Measurements from ENCODE around the gene VASN. TPM values are rescaled to one million over a fixed set of nuclear protein-coding genes. Genes with fewer than 3 reads are reported as not detected.
"Not testable (repeated sequence)": the region's sequence is repeated elsewhere in the genome, so short reads cannot be mapped to it uniquely, and the experiment has no call there.

VASN gene
- total and polyA plus RNA-seq, 5 donors = 10.7 to 21.3 (median 12.2) TPM

GRCh38 chr16:4389051-4389955 is 17.7 kb downstream of the VASN start:
- DNase-seq = peak; percentile 31 to 77 (median 57)
- Histone ChIP-seq H3K9me3 (ENCODE audit: control insufficient read depth, low read length) (no peaks in the 10 kb centered on the region), H3K27me3 (ENCODE audit: control insufficient read depth, insufficient read depth) (no peaks in the 10 kb centered on the region), H3K27ac (ENCODE audit: low read length) (peak overlapping the region; percentile 62), H3K4me3 (ENCODE audit: low read length) (no peak overlapping the region), H3K4me1 (ENCODE audit: control insufficient read depth, insufficient read depth, low read length) (peaks cover 2% of the 10 kb centered on the region)
- 57% methylated on average over 27 of the region's 27 CpGs for WGBS
- peak in 1 of 2 donors; percentile 15 for ATAC-seq
- intact Hi-C loops (cut with DNase I) = no loop called here

- Histone ChIP-seq H3K27ac (ENCODE audit: low read length) (no peak overlapping the region), H3K4me1 (ENCODE audit: control insufficient read depth, insufficient read depth, low read length) (peaks cover 2% of the 10 kb centered on the region), H3K4me3 (ENCODE audit: low read length) (no peak overlapping the region), H3K9me3 (ENCODE audit: control insufficient read depth, low read length) (no peaks in the 10 kb centered on the region), H3K27me3 (ENCODE audit: control insufficient read depth, insufficient read depth) (no peaks in the 10 kb centered on the region)
- ATAC-seq (no peak), DNase-seq (peak in 2 of 3 donors; percentile 14 to 49)
- WGBS = 87% methylated on average over 18 of the region's 18 CpGs
- intact Hi-C loops (cut with DNase I) = no loop called here
These were observed 18.9 kb downstream of the VASN start for GRCh38 chr16:4390266-4391260.

DNA sequence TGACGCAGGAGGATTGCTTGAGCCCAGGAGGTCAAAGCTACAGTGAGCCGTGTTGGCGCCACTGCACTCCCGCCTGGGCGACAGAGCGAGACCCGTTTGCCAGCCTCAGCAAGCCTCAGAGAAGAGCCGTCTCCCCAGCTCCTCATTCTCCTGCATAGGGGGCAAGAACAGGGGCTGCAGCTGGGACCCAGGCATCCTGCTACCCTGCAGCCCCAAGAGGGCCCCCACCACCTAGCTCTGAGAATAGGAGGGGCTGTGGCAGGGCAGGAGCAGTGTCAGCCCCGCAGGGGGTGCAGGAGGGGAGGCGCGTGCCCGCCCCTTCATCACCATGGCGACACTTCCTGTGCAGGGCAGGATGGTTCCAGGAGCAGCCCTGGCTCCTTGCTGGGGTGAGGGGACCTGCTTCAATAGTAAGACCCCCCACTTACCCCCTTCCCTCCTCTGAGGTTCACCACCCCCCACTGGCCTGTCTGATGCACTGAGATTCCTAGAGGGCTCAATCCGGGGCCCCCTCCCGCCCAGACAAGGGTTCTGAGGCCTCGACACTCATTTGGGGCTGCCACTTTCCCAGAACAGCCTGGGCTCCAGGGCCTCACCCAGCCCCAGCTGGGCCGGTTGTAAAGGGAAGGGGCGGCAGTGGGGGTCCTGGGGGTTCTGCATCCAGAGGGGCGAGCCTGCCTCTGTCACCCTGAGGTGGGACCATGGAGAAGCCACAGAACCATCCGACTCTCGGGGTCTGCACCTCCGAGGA is 20.2 kb downstream of the VASN start:
- peak; percentile 11 to 60 (median 51) for DNase-seq
- no peaks in the 10 kb centered on the region for H3K9me3 ChIP-seq (ENCODE audit: control insufficient read depth, low read length)
- H3K27me3 ChIP-seq (ENCODE audit: control insufficient read depth, insufficient read depth) = no peaks in the 10 kb centered on the region
- ATAC-seq = no peak
- H3K4me1 ChIP-seq (ENCODE audit: control insufficient read depth, insufficient read depth, low read length) = peaks cover 2% of the 10 kb centered on the region
- WGBS = 88% methylated on average over 22 of the region's 22 CpGs
- no peak overlapping the region for H3K27ac ChIP-seq (ENCODE audit: low read length)
- H3K4me3 ChIP-seq (ENCODE audit: low read length) = no peak overlapping the region
- intact Hi-C loops (cut with DNase I) = no loop called here

DNA sequence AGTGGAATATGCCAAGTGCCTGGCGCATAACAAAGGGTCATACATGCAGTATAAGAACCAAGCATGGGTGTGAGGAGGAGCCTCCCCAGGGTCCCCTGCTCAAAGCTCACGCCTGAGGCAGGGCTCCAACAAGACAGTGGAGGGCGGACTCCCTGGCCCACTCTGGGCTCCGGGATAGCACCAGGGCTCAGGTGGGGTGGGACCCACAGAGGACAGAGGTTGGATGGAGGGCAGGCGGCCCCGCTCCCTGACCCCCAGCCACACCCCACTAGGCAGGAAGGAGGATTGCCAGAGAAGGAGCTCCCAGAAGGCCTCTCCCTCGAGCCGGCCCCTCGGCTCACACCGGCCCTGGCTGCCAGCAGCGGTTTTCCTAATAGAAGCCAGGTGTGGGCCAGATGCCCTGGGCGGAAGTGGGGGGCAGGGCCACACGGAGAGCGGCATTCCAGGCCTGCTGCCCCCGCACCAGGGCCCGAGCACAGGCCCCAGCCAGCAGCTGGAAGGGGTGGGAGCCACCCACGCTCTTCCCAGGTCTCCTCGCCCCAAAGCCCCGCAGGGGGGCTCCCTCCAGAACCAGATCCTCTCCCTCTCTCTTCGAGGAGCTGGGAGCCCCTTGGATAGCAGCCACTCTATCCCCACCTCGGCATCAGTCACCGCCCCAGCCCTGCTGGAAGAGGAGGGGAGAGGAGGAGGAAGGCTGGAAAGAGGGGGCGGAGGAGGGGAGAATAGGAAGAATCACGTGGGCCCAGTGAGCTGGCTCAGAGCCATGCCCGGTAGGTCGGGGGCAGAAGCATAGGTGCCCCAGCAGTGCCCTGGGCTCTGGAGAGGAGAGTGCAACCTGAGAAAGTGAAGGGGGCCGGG is 21.0 kb downstream of the VASN start:
- no peak overlapping the region for H3K27ac ChIP-seq (ENCODE audit: low read length)
- no peak overlapping the region for H3K4me3 ChIP-seq (ENCODE audit: low read length)
- no peaks in the 10 kb centered on the region for H3K9me3 ChIP-seq (ENCODE audit: control insufficient read depth, low read length)
- intact Hi-C loops (cut with DNase I) = no loop called here
- ATAC-seq (peak in 1 of 2 donors; percentile 5), DNase-seq (peak; percentile 24 to 74 (median 62))
- H3K4me1 ChIP-seq (ENCODE audit: control insufficient read depth, insufficient read depth, low read length) = peaks cover 2% of the 10 kb centered on the region
- no peaks in the 10 kb centered on the region for H3K27me3 ChIP-seq (ENCODE audit: control insufficient read depth, insufficient read depth)
- WGBS = 47% methylated on average over 27 of the region's 27 CpGs

DNA sequence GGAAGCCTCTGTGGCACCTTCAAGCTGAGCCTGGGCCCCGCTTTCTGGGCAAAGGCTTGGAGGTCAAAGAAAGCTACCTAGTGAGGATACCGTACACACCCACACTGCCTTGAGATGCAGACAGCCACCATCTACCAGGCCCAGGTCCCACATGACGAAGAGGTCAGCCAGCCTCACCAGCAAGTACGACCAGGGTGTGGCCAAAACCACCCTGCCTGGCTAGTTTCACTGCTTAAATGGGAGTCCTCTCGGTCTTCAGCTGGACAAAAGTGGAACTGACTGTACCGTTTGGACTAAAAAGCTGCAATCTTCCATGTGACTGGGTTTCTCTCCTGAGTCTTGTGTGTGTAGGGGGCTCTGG is 21.6 kb downstream of the VASN start:
- no peak overlapping the region for H3K4me3 ChIP-seq (ENCODE audit: low read length)
- H3K27ac ChIP-seq (ENCODE audit: low read length) = no peak overlapping the region
- DNase-seq (peak in 1 of 3 donors; percentile 13), ATAC-seq (no peak)
- intact Hi-C loops (cut with DNase I) = no loop called here
- no peaks in the 10 kb centered on the region for H3K9me3 ChIP-seq (ENCODE audit: control insufficient read depth, low read length)
- no peaks in the 10 kb centered on the region for H3K27me3 ChIP-seq (ENCODE audit: control insufficient read depth, insufficient read depth)
- WGBS = 65% methylated on average over 6 of the region's 6 CpGs
- peaks cover 2% of the 10 kb centered on the region for H3K4me1 ChIP-seq (ENCODE audit: control insufficient read depth, insufficient read depth, low read length)

DNA sequence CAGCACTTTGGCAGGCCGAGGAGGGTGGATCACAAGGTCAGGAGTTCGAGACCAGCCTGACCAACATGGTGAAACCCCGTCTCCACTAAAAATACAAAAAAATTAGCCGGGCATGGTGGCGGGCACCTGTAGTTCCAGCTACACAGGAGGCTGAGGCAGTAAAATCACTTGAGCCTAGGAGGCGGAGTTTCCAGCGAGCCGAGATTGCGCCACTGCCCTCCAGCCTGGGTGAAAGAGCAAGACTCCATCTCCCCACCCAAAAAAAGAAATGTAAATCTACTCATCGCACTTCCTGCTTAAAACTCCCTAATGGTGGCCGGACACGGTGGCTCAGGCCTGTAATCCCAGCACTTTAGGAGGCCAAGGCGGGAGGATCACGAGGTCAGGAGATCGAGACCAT is 22.2 kb downstream of the VASN start:
- ATAC-seq; H3K4me3 ChIP-seq (ENCODE audit: low read length); H3K27ac ChIP-seq (ENCODE audit: low read length); H3K27me3 ChIP-seq (ENCODE audit: control insufficient read depth, insufficient read depth); intact Hi-C loops (cut with DNase I); H3K4me1 ChIP-seq (ENCODE audit: control insufficient read depth, insufficient read depth, low read length); H3K9me3 ChIP-seq (ENCODE audit: control insufficient read depth, low read length): not testable (repeated sequence)
- peak in 1 of 3 donors; percentile 43 for DNase-seq
- 94% methylated on average over 15 of the region's 15 CpGs for WGBS

DNA sequence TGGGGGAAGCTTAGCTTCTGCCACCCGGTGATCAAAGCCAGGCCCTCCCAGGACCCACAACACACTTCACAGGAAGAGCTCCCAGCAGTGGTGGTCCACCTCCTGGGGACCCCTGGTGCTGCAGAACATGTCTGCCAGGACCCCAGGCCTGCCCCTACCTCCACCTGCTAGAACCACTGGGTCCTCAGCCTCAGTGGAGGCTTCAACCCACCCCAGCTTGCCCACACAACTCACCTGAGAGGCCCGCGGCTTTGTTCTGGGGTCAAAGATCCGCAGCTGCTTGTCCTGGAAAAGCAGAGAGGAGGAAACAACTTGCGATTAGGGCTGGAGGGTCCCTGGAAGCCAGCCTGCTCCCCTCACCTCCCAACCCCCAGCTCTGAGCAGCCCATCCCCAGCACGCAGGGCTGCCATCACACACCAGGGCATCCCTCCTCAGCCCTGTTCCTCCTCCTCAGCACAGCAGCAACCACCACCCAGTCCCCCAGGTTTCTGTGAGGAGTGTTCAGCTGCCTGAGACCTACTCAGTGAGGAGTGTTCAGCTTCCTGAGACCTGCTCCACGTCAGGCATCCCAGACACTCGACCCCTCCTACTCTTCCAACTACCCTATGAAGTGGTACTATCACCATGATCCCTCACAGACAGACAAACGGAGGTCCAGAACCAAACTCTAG is 23.5 kb downstream of the VASN start:
- intact Hi-C loops (cut with DNase I) = no loop called here
- ATAC-seq (no peak), DNase-seq (no peak)
- Histone ChIP-seq H3K4me3 (ENCODE audit: low read length) (no peak overlapping the region), H3K27me3 (ENCODE audit: control insufficient read depth, insufficient read depth) (no peaks in the 10 kb centered on the region), H3K9me3 (ENCODE audit: control insufficient read depth, low read length) (no peaks in the 10 kb centered on the region), H3K4me1 (ENCODE audit: control insufficient read depth, insufficient read depth, low read length) (no peaks in the 10 kb centered on the region), H3K27ac (ENCODE audit: low read length) (no peak overlapping the region)
- WGBS = 77% methylated on average over 9 of the region's 9 CpGs

- intact Hi-C loops (cut with DNase I) = no loop called here
- DNase-seq (no peak), ATAC-seq (no peak)
- Histone ChIP-seq H3K4me1 (ENCODE audit: control insufficient read depth, insufficient read depth, low read length) (no peaks in the 10 kb centered on the region), H3K27ac (ENCODE audit: low read length) (no peak overlapping the region), H3K4me3 (ENCODE audit: low read length) (no peak overlapping the region), H3K27me3 (ENCODE audit: control insufficient read depth, insufficient read depth) (no peaks in the 10 kb centered on the region), H3K9me3 (ENCODE audit: control insufficient read depth, low read length) (no peaks in the 10 kb centered on the region)
- WGBS = 90% methylated on average over 9 of the region's 9 CpGs
These were observed 27.5 kb downstream of the VASN start for GRCh38 chr16:4399001-4399730.

DNA sequence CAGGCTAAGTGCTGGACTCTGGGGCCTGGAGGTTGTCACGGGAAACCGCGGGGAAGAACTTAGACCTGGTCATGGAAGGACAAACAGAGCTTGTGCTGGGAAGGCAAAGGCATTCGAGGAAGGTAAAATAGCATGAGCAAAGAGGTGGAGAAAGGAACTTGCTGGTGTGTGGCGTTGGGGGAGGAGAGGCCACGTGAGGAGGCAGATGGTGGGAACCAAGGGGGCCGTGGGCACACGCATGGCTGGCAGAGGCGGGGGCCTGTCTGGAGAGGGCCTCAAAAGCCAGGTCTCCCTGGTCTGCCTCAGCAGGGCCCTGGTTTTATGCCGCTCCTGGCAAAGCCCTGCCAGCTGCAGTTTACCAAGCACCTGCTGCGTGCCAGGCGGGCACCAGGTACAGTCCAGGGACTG is 29.4 kb downstream of the VASN start:
- Histone ChIP-seq H3K27me3 (ENCODE audit: control insufficient read depth, insufficient read depth) (no peaks in the 10 kb centered on the region), H3K9me3 (ENCODE audit: control insufficient read depth, low read length) (no peaks in the 10 kb centered on the region), H3K4me3 (ENCODE audit: low read length) (no peak overlapping the region), H3K27ac (ENCODE audit: low read length) (no peak overlapping the region), H3K4me1 (ENCODE audit: control insufficient read depth, insufficient read depth, low read length) (no peaks in the 10 kb centered on the region)
- 95% methylated on average over 12 of the region's 12 CpGs for WGBS
- peak in 2 of 3 donors; percentile 22 to 52 for DNase-seq
- no peak for ATAC-seq
- intact Hi-C loops (cut with DNase I) = loop anchor here in 2 of 4 donors (10.0 kb wide), 2 partner anchors 106 to 116 kb away; no protein-coding TSS in a partner anchor

All from right cardiac atrium (tissue), 5 donors.